ENCODE results near the gene FNDC1.
"Not testable (repeated sequence)": the region's sequence is repeated elsewhere in the genome, so short reads cannot be mapped to it uniquely, and the experiment has no call there.

FNDC1 gene

GRCh38 chr6:159169193-159169555 is at the start of gene FNDC1:
TSS of gene FNDC1 (plus strand) at chr6:159169400. CDS start at chr6:159169597, 197 bp downstream.
- DNase-seq (ENCODE audit: extremely low read depth in 1 of 2, low read depth in 1 of 2) = no peak

- DNase-seq (ENCODE audit: extremely low read depth in 1 of 2, low read depth in 1 of 2) = no peak
These were observed 49.4 kb upstream of the FNDC1 start for GRCh38 chr6:159119791-159120190.

GRCh38 chr6:159121486-159121885 is 47.7 kb upstream of the FNDC1 start:
- no peak for DNase-seq (ENCODE audit: extremely low read depth in 1 of 2, low read depth in 1 of 2)

GRCh38 chr6:159122453-159122852 is 46.7 kb upstream of the FNDC1 start:
- DNase-seq (ENCODE audit: extremely low read depth in 1 of 2, low read depth in 1 of 2) = no peak

GRCh38 chr6:159123831-159124230 is 45.4 kb upstream of the FNDC1 start:
- DNase-seq (ENCODE audit: extremely low read depth in 1 of 2, low read depth in 1 of 2) = not testable (repeated sequence)

- DNase-seq (ENCODE audit: extremely low read depth in 1 of 2, low read depth in 1 of 2) = no peak
These were observed 44.1 kb upstream of the FNDC1 start for GRCh38 chr6:159125014-159125609.

GRCh38 chr6:159125951-159126352 is 43.2 kb upstream of the FNDC1 start:
- DNase-seq (ENCODE audit: extremely low read depth in 1 of 2, low read depth in 1 of 2) = no peak

GRCh38 chr6:159126590-159126989 is 42.6 kb upstream of the FNDC1 start:
- DNase-seq (ENCODE audit: extremely low read depth in 1 of 2, low read depth in 1 of 2) = no peak

GRCh38 chr6:159127701-159128100 is 41.5 kb upstream of the FNDC1 start:
- DNase-seq (ENCODE audit: extremely low read depth in 1 of 2, low read depth in 1 of 2) = no peak

GRCh38 chr6:159128978-159129377 is 40.2 kb upstream of the FNDC1 start:
- no peak for DNase-seq (ENCODE audit: extremely low read depth in 1 of 2, low read depth in 1 of 2)

GRCh38 chr6:159130846-159131245 is 38.4 kb upstream of the FNDC1 start:
- no peak for DNase-seq (ENCODE audit: extremely low read depth in 1 of 2, low read depth in 1 of 2)

GRCh38 chr6:159131709-159132108 is 37.5 kb upstream of the FNDC1 start:
- DNase-seq (ENCODE audit: extremely low read depth in 1 of 2, low read depth in 1 of 2) = no peak

- DNase-seq (ENCODE audit: extremely low read depth in 1 of 2, low read depth in 1 of 2) = no peak
These were observed 36.5 kb upstream of the FNDC1 start for GRCh38 chr6:159132664-159133063.

GRCh38 chr6:159134701-159135364 is 34.4 kb upstream of the FNDC1 start:
- peak; percentile 44 to 54 for DNase-seq (ENCODE audit: extremely low read depth in 1 of 2, low read depth in 1 of 2)

- no peak for DNase-seq (ENCODE audit: extremely low read depth in 1 of 2, low read depth in 1 of 2)
These were observed 31.5 kb upstream of the FNDC1 start for GRCh38 chr6:159137676-159138075.

- DNase-seq (ENCODE audit: extremely low read depth in 1 of 2, low read depth in 1 of 2) = no peak
These were observed 26.7 kb upstream of the FNDC1 start for GRCh38 chr6:159142531-159142930.

- no peak for DNase-seq (ENCODE audit: extremely low read depth in 1 of 2, low read depth in 1 of 2)
These were observed 20.6 kb upstream of the FNDC1 start for GRCh38 chr6:159148641-159149040.

- no peak for DNase-seq (ENCODE audit: extremely low read depth in 1 of 2, low read depth in 1 of 2)
These were observed 19.6 kb upstream of the FNDC1 start for GRCh38 chr6:159149641-159150040.

- DNase-seq (ENCODE audit: extremely low read depth in 1 of 2, low read depth in 1 of 2) = no peak
These were observed 17.8 kb upstream of the FNDC1 start for GRCh38 chr6:159151266-159151855.

GRCh38 chr6:159152041-159152440 is 17.2 kb upstream of the FNDC1 start:
- no peak for DNase-seq (ENCODE audit: extremely low read depth in 1 of 2, low read depth in 1 of 2)

- DNase-seq (ENCODE audit: extremely low read depth in 1 of 2, low read depth in 1 of 2) = no peak
These were observed 16.4 kb upstream of the FNDC1 start for GRCh38 chr6:159152782-159153181.

- DNase-seq (ENCODE audit: extremely low read depth in 1 of 2, low read depth in 1 of 2) = no peak
These were observed 13.5 kb upstream of the FNDC1 start for GRCh38 chr6:159155679-159156078.
